ENCODE measurements around the gene ACSS1.

Gene ACSS1

DNA sequence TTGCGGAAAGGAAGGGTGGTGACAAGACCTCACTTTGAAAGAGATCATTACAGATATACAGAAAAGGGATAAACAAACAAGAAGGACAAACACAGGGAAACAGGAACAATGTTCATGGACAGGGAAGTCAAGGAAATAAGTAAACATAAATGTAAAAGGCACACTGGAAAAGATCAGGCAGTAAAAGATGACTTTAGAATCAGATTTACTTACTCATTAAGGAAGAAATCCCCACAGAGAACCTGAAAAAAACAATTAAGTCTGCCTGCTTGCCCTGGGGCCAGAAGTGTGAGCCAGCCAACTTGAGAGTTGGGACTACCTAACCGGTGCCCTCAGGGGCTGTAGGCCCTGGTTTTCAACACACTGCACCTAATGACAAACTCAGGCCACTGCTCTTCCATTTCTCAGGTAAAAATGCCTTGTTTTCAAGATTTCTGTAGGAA is 67.1 kb downstream of the ACSS1 start:
- DNase-seq (ENCODE audit: low read depth in 1 of 2, low spot score in 1 of 2): no peak
- Histone ChIP-seq H3K27me3 (ENCODE audit: insufficient read depth, poor library complexity, severe bottlenecking) (no peaks in the 10 kb centered on the region), H3K27ac (replicated peaks) (peak overlapping the region; percentile 75), H3K4me3 (replicated peaks; ENCODE audit: insufficient read depth, low read length) (peak overlapping the region; percentile 91)
- TF ChIP-seq POLR2AphosphoS5 (IDR thresholded peaks at IDR 0.05; ENCODE audit: low read depth) (no peak), GABPA (IDR thresholded peaks at IDR 0.05; ENCODE audit: low read depth) (no peak), SPI1 (IDR thresholded peaks at IDR 0.05; ENCODE audit: borderline replicate concordance, low read depth) (no peak)
- TF ChIP-seq, protein P1, sequence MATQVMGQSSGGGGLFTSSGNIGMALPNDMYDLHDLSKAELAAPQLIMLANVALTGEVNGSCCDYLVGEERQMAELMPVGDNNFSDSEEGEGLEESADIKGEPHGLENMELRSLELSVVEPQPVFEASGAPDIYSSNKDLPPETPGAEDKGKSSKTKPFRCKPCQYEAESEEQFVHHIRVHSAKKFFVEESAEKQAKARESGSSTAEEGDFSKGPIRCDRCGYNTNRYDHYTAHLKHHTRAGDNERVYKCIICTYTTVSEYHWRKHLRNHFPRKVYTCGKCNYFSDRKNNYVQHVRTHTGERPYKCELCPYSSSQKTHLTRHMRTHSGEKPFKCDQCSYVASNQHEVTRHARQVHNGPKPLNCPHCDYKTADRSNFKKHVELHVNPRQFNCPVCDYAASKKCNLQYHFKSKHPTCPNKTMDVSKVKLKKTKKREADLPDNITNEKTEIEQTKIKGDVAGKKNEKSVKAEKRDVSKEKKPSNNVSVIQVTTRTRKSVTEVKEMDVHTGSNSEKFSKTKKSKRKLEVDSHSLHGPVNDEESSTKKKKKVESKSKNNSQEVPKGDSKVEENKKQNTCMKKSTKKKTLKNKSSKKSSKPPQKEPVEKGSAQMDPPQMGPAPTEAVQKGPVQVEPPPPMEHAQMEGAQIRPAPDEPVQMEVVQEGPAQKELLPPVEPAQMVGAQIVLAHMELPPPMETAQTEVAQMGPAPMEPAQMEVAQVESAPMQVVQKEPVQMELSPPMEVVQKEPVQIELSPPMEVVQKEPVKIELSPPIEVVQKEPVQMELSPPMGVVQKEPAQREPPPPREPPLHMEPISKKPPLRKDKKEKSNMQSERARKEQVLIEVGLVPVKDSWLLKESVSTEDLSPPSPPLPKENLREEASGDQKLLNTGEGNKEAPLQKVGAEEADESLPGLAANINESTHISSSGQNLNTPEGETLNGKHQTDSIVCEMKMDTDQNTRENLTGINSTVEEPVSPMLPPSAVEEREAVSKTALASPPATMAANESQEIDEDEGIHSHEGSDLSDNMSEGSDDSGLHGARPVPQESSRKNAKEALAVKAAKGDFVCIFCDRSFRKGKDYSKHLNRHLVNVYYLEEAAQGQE (IDR thresholded peaks at IDR 0.05; ENCODE audit: insufficient replicate concordance, low read depth): no peak
- TF ChIP-seq, protein P2, sequence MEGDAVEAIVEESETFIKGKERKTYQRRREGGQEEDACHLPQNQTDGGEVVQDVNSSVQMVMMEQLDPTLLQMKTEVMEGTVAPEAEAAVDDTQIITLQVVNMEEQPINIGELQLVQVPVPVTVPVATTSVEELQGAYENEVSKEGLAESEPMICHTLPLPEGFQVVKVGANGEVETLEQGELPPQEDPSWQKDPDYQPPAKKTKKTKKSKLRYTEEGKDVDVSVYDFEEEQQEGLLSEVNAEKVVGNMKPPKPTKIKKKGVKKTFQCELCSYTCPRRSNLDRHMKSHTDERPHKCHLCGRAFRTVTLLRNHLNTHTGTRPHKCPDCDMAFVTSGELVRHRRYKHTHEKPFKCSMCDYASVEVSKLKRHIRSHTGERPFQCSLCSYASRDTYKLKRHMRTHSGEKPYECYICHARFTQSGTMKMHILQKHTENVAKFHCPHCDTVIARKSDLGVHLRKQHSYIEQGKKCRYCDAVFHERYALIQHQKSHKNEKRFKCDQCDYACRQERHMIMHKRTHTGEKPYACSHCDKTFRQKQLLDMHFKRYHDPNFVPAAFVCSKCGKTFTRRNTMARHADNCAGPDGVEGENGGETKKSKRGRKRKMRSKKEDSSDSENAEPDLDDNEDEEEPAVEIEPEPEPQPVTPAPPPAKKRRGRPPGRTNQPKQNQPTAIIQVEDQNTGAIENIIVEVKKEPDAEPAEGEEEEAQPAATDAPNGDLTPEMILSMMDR (IDR thresholded peaks at IDR 0.05; ENCODE audit: insufficient read depth, low read length): no peak

DNA sequence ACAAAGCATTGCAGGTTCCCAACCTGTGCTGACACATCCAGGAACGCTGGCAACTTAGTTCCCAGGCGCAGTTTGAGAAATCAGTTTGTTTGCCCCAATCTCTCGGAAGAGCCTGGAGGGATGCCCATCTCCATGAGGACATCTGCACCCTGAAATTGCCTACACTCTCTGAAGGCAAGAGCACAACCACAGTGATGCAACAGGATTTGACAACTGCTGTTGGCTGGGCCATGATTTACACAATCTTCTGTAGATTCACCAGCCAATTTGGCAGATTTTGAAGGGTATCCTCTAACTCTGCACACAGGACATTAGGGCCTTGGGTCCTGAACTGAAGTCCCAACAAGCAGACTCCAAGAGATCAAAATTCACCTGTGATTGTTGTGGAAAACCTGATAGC is 68.8 kb downstream of the ACSS1 start:
- no peaks in the 10 kb centered on the region for H3K27me3 ChIP-seq (ENCODE audit: insufficient read depth, poor library complexity, severe bottlenecking)
- TF ChIP-seq SPI1 (IDR thresholded peaks at IDR 0.05; ENCODE audit: borderline replicate concordance, low read depth) (no peak), POLR2AphosphoS5 (IDR thresholded peaks at IDR 0.05; ENCODE audit: low read depth) (no peak), GABPA (IDR thresholded peaks at IDR 0.05; ENCODE audit: low read depth) (no peak)
- TF ChIP-seq, protein P1 (IDR thresholded peaks at IDR 0.05; ENCODE audit: insufficient replicate concordance, low read depth): no peak
- TF ChIP-seq, protein P2 (IDR thresholded peaks at IDR 0.05; ENCODE audit: insufficient read depth, low read length): no peak
- H3K4me3 ChIP-seq (replicated peaks; ENCODE audit: insufficient read depth, low read length): no peak overlapping the region
- peak in 1 of 2 experiments; percentile 84 for DNase-seq (ENCODE audit: low read depth in 1 of 2, low spot score in 1 of 2)
- H3K27ac ChIP-seq (replicated peaks): peak overlapping the region; percentile 75

DNA sequence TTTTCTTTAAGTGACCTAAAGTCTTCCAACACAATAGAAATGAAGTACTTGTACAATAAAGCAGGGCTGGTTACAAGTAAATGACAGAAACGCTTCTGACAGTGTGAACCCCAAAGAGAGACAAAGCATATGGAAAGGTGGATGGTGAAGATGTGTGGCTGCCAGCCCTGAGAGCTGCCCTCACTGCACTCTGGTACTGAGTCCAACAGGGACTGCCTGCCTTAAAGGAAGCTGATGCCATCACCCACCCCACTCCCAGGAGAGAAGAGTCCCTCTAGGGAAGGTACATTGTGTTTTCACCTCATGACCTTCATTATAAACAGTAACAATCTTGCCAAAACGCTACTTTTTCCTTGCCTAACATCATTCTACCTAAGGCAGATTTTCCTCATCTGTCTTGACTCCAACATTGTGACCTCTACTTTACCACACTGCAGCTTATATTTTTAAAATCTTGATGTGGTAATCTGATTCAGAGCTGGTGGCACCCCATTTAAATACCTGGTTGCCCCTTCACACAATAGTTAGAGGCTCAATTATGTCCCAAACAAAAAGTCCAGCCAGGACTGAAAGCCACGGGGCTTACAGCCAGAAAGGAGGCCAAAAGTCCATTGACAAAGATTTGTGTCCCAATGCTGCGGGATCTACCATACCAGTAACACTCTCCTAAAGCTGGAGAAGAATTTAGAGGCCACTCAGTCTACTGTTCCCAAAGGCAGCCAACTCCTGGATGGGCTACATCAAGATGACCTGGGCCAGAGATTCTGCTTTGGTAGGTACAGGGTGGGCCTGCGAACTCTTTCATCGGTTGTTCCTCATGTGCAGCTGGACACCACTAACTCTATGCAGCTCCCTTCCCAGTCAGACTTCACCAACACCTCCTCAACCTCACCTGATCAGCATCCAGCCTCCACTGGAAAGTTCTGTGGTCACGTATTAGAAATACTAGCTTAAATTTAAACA is 69.8 kb downstream of the ACSS1 start:
- Histone ChIP-seq H3K4me3 (replicated peaks; ENCODE audit: insufficient read depth, low read length) (no peak overlapping the region), H3K27me3 (ENCODE audit: insufficient read depth, poor library complexity, severe bottlenecking) (no peaks in the 10 kb centered on the region), H3K27ac (replicated peaks) (peak overlapping the region; percentile 75)
- no peak for DNase-seq (ENCODE audit: low read depth in 1 of 2, low spot score in 1 of 2)
- TF ChIP-seq, protein P1 (IDR thresholded peaks at IDR 0.05; ENCODE audit: insufficient replicate concordance, low read depth): no peak
- TF ChIP-seq SPI1 (IDR thresholded peaks at IDR 0.05; ENCODE audit: borderline replicate concordance, low read depth): no peak
- TF ChIP-seq GABPA (IDR thresholded peaks at IDR 0.05; ENCODE audit: low read depth): no peak
- TF ChIP-seq, protein P2 (IDR thresholded peaks at IDR 0.05; ENCODE audit: insufficient read depth, low read length): no peak
- TF ChIP-seq POLR2AphosphoS5 (IDR thresholded peaks at IDR 0.05; ENCODE audit: low read depth): no peak
